GM19025 (cell line): ENCODE results near the gene KNSTRN.
A peak's percentile ranks its signal among the peaks of the same experiment; 100 is the strongest.

ENCODE experiments used
- ATAC-seq: cut with Tn5 transposase; IDR thresholded peaks from one replicate; pipeline ENCODE4 v1.9.1; 2021; ENCODE audit warnings: mild to moderate bottlenecking, low read depth, moderate library complexity; ENCODE audit not compliant: unreplicated experiment

Gene KNSTRN

GRCh38 chr15:40345225-40345866, 37.2 kb upstream of the KNSTRN start:
- ATAC-seq = no peak

DNA sequence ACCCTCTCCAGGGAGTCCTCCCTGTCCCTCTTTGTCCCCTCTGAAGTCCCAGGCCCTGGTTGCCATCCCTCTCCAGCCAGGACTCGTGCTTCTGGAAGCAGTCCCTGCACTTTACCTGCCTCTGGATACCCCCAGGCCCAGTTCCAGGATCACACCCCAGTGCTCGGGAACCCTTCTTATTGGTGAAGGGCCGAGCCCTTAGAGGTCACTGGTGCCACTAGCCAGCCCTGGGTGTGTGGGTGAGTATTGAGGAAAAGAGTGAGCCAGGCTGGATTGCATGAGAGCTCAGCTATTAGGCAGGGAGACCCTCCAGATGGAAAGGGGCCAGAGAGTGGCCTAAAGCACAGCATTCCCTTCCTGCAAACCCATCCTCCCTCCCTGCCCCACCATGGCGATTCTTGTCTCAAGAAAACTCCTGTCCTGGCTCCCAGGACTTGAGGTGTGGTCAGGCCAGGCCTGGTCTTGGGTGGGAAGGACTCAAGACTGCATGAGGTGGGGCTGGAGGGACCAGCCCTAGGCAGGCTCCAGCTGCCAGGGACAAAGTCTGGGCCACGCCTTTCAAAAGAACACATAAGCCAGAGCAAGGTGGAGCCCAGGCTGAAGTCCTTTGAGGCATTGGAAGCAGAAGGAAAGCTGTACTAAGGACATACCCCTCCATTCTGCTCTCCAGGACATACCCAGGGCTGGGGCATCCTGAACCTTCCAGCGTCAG, 36.5 kb upstream of the KNSTRN start:
- no peak for ATAC-seq

GRCh38 chr15:40346579-40347558, 35.7 kb upstream of the KNSTRN start:
- ATAC-seq = no peak

- ATAC-seq = no peak
Measured at GRCh38 chr15:40347559-40348473, 34.7 kb upstream of the KNSTRN start.

- ATAC-seq = no peak
Measured at GRCh38 chr15:40348474-40348870, 34.0 kb upstream of the KNSTRN start.

DNA sequence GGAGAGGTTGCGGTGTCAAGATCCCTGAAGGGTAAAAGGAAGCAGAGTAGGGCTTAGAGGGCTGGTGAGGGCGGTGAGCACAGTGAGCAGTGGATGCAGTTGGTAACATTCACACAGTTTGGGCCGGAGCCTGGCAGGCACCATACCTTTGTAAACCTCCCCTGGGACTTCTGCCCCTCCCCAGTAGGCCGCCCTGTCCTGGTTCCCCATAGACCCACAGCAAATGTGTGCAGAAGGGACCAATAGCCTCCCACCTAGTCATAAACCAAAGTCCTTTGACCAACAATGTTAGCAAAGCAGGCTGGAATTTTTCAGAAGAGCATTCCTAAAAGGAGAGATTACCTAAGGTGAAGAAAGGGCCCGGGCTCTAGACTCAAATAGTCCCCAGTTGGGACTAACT, 33.4 kb upstream of the KNSTRN start:
- ATAC-seq = no peak

DNA sequence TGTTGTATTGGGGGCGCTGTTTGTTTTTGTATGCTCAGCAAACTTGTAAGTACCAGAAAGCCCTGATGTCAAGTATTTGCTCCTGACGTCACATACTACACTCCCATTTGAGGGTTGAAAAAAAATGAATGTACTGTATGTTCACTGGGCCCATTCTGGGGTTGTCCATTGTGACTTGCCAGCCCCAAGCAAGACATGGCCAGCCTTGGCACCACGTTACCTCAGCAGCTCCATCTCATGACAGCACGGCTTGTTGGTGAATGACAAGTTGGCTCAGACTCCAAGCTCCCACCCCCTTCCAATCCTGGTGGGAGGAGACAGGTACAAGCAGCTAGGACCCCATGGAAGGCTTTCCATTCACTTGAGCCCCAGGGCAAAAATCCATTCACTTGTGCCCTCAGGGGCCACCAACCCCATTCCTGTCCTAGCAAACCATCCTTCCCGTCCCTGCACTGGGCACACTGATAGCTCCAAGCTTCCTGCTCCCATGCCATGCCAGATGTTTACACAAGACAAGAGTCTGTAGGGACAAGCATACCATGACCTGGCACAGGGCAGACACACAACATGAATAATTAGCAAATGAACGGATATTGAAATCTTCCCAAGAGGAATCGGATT, 30.1 kb upstream of the KNSTRN start:
- no peak for ATAC-seq

DNA sequence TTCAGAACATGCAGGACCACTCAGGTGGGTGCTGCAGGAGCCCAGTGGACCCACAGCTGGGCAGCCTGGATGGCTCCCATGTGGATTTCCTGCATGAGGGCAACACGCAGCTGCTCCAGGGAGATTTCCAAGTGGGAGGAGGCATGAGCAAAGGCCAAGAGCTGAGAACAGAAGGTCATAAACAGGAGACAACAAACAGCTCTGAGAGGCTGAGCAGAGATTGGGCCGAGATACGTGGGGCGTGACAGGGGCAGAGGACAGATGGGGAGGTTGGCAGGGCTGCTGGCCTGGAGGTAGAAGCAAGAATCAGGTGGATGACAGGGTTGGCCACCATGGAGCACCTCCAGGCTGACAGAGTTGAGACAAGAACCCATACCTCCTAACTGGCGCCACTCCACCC, 28.8 kb upstream of the KNSTRN start:
- ATAC-seq = no peak

DNA sequence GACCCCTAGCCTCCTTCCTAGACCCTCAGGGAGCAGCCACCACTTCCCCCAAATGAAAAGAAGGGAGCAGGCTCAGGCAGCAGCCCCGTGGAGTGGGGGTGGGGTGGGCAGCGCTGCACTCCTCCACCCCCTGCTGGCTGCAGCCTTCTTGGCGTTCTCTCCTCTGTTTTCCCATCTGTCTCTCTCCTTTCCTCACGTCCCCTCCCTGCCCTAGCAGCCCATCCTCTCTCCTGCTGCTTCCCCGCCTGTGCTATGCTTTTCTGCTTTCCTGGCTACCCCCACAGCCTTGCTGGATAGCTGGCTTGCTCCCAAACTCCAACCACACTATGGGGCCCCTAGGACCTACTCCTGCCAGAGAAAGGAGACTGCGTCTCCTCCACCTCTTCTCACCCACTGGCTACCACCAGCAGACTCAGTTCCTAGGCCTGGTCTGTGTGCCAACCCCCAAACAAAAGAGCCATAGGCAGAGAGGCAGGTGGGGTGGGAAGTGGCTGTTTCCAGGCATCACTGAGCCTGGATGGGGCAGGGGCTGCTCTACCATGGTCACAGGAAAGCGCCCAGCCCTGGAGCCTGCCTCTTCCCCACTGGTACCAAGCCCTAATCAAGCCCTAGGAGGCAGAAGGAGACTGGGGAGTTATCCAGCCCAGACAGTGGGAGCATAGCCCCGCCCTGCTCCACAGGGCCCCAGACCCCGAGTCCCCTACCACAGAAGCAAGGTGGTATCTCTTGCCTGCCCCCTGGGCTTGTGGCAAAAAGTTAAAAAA, 27.9 kb upstream of the KNSTRN start:
- no peak for ATAC-seq

- ATAC-seq = no peak
Measured at GRCh38 chr15:40355976-40356585, 26.4 kb upstream of the KNSTRN start.

- no peak for ATAC-seq
Measured at GRCh38 chr15:40357246-40357645, 25.3 kb upstream of the KNSTRN start.

GRCh38 chr15:40357723-40358470, 24.6 kb upstream of the KNSTRN start, which contains the start of gene DISP2:
Gene DISP2, plus strand, starts transcription at chr15:40358219. Its CDS starts 103 bp downstream, at chr15:40358322.
- ATAC-seq = peak; percentile 87

DNA sequence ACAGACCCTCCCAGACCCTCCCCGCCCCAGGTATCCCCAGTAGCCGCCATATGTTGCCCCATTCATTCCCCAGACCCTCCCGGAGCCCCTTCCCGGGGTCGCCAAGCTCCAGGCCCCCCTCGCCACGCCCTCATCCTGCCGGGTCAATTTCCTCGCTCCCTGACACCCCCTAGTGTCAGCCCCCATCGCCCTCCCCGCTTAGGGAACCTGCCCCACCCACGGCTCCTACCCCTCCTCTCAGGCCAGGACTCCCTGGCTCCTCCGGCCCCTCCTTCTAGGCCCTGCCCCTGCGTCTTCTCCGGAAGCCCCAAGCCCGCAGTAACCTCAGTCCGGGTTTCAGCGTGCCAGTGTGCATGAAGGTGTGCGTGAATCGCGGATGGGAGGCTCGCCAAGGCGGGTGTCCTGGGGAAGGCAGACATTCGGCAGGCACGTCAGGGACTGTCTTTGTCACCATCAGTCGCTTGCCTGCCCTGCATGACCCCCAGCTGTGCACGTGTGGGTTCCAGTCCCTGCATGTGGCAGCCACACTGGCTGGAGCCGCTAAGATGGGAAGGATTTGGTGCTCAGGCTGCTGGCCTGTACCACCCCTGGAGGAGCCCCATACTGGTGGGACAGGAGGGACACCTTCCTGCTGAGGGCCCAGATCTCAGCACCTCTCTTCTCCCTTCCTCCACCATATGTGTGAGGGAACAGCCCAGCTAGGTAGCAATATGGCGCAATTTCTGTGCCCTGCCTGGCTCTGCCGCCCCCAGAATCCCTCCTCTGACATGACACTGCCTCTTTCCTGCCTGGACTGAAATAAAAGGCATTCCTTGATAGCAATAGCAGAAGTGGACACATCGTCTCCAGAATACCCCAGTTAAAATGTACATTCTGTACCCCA, 23.8 kb upstream of the KNSTRN start:
- ATAC-seq = peak; percentile 7

- ATAC-seq = no peak
Measured at GRCh38 chr15:40360015-40360414, 22.5 kb upstream of the KNSTRN start.

DNA sequence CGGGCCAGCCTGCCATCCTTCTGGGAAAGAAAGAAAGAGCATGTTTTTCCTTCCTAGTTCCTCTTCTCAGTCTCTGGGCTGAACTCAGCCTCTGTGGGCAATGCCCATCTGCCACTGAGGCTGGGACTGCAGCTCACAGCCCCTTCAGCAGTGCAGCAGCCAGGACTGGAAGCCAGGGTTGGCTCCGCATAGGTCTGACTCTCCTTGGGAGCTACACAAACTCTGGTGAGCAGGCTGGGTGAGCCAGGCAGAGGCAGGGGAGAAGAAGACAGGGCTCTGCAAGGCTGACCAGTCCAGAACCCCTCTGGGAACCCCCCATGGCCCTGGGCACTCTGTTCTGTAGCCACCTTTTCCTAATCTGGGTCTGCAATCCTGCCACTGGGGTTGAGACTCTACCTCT, 20.9 kb upstream of the KNSTRN start:
- no peak for ATAC-seq

GRCh38 chr15:40363611-40364010, 18.9 kb upstream of the KNSTRN start:
- ATAC-seq = no peak

DNA sequence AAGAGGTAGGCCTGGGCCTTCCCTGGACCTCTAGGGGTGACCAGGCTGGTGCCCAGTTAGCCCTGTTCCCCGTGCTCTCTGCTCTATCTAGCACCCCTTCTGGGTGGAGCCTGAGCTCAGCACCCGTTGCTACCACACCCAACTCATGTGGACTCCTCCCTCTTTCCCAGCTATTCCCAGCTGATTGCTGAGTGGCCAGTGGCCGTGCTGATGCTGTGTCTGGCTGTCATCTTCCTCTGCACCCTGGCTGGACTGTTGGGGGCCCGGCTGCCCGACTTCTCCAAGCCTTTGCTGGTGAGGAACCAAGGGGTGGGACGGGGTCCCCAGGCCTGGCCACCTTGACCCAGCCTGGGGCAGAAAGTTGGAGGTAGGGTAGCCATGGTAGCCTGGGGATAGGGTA, 18.3 kb upstream of the KNSTRN start:
- no peak for ATAC-seq
